ENCODE measurements around the gene TIAM2.

TIAM2 gene

DNA sequence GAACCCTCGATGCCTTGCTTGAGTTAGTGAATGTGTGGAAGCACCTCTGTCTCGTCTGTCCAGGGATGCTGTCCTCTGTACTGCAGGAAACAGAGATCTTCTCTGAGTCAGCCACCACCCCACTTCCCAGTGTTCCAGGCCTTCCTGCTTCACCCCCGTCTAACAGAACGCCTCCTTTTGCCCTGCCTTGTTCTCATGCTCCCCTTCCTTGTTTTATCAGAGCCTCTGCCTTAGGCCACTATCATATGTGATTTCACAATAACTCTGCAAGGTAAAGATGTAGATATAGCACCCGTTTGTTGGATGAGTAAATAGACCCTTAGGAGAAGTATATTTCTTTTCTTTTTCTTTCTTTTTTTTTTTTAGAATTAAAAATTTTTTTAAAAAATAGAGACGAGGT lies 162.0 kb downstream of the TIAM2 start:
- CTCF ChIA-PET, result no interaction called here
- POLR2A ChIA-PET, result interaction anchor here (1.0 kb wide), 1 partner anchor 14 kb away, joined by 3 read pairs; no protein-coding TSS in a partner anchor
- no peak overlapping the region for H3K4me3 ChIP-seq (ENCODE audit: low read depth, low read length)
- TF ChIP-seq, protein P1, sequence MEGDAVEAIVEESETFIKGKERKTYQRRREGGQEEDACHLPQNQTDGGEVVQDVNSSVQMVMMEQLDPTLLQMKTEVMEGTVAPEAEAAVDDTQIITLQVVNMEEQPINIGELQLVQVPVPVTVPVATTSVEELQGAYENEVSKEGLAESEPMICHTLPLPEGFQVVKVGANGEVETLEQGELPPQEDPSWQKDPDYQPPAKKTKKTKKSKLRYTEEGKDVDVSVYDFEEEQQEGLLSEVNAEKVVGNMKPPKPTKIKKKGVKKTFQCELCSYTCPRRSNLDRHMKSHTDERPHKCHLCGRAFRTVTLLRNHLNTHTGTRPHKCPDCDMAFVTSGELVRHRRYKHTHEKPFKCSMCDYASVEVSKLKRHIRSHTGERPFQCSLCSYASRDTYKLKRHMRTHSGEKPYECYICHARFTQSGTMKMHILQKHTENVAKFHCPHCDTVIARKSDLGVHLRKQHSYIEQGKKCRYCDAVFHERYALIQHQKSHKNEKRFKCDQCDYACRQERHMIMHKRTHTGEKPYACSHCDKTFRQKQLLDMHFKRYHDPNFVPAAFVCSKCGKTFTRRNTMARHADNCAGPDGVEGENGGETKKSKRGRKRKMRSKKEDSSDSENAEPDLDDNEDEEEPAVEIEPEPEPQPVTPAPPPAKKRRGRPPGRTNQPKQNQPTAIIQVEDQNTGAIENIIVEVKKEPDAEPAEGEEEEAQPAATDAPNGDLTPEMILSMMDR (IDR thresholded peaks at IDR 0.05; ENCODE audit: insufficient read depth, low read length, missing control alignments), result no peak
- no peak for DNase-seq (ENCODE audit: low read depth, low spot score)

DNA sequence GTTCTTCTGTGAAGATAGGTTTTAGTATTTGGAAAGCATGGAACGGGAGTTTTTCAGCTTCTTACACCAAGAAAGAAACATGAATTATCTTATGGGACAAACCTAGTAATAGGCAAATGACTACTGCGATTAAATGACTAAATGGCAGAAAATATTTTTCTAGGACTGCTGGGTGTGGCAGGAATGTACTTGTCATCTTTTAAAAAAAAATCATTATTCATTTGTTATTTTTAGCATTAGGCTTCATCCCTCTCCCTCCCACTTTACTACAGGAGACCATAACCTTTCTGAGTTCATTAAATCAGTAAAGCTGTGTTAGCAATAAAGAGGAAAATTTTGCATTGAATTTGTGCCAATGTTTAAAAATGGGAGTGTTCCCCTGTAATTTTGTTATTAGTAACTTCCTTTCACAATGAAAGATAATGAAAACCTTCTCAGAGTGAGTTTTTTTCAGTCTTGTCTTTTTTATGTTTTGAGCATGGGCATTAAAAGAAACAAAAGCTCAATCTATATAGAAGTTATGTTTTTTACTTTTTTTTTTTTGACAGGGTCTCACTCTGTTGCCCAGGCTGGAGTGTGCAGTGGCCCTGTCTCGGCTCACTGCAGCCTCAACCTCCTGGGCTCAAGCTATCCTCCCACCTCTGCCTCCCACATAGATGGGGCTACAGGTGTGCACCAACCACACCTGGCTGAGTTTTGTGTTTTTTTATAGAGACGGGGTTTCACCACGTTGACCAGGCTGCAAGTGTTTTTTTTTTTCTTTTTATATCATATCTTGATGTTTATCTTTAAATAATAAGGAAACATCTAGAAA lies 163.1 kb downstream of the TIAM2 start:
- H3K4me3 ChIP-seq (ENCODE audit: low read depth, low read length), result no peak overlapping the region
- POLR2A ChIA-PET, result interaction anchor here (0.5 to 1.0 kb wide), 2 partner anchors 13 to 217 kb away, joined by 3 read pairs; no protein-coding TSS in a partner anchor
- no peak for DNase-seq (ENCODE audit: low read depth, low spot score)
- TF ChIP-seq, protein P1 (IDR thresholded peaks at IDR 0.05; ENCODE audit: insufficient read depth, low read length, missing control alignments), result no peak
- CTCF ChIA-PET, result interaction anchor here (0.7 to 2.6 kb wide), 6 partner anchors 10 to 231 kb away, joined by 3 to 12 read pairs (median 4); no protein-coding TSS in a partner anchor

DNA sequence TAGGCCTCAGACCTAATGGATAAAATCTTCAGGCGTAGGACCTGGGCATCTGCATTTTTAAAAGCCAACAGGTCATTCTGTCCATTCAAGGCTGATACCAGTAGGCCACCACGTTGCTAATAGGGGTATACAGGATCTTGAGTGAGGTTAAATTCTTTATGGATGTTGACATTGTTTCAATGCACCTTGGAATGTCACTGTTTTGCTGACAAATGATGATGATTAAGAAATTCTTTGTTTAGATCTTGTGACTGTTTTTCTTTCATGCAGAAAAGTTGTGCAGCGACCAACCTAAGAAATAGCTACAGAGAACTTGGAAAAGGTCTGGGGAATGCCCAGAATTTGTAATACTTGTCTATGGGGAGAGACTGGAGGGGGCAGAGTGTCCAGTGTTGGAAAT lies 167.6 kb downstream of the TIAM2 start:
- no peak for DNase-seq (ENCODE audit: low read depth, low spot score)
- no peak overlapping the region for H3K4me3 ChIP-seq (ENCODE audit: low read depth, low read length)
- CTCF ChIA-PET, result interaction anchor here (1.1 to 3.2 kb wide), 2 partner anchors 234 to 294 kb away, joined by 3 to 14 read pairs; no protein-coding TSS in a partner anchor
- POLR2A ChIA-PET, result no interaction called here
- TF ChIP-seq, protein P1 (IDR thresholded peaks at IDR 0.05; ENCODE audit: insufficient read depth, low read length, missing control alignments), result no peak

DNA sequence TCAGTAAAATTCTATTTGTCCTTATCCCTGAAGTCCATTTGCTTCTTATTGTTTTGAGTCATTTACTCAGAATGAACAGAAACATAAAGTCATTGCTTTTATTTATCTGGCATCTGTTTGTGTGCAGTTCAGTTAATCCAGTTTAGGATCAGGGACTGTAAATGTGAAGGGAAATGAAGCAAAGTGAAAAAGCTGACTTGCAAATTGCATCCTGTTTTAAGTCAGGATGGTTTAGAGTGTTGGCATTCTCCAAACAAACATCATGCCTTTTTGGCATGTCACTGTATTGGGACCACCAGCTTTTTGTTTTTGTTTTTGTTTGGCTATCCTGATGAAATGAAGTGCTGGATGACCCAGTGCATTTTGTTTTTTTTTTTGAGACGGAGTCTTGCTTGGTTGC lies 168.5 kb downstream of the TIAM2 start:
- ChIA-PET POLR2A (no interaction called here), CTCF (interaction anchor here (1.1 to 3.2 kb wide), 3 partner anchors 10 to 295 kb away, joined by 3 to 14 read pairs (median 5); no protein-coding TSS in a partner anchor)
- H3K4me3 ChIP-seq (ENCODE audit: low read depth, low read length), result no peak overlapping the region
- DNase-seq (ENCODE audit: low read depth, low spot score), result no peak
- TF ChIP-seq, protein P1 (IDR thresholded peaks at IDR 0.05; ENCODE audit: insufficient read depth, low read length, missing control alignments), result no peak

DNA sequence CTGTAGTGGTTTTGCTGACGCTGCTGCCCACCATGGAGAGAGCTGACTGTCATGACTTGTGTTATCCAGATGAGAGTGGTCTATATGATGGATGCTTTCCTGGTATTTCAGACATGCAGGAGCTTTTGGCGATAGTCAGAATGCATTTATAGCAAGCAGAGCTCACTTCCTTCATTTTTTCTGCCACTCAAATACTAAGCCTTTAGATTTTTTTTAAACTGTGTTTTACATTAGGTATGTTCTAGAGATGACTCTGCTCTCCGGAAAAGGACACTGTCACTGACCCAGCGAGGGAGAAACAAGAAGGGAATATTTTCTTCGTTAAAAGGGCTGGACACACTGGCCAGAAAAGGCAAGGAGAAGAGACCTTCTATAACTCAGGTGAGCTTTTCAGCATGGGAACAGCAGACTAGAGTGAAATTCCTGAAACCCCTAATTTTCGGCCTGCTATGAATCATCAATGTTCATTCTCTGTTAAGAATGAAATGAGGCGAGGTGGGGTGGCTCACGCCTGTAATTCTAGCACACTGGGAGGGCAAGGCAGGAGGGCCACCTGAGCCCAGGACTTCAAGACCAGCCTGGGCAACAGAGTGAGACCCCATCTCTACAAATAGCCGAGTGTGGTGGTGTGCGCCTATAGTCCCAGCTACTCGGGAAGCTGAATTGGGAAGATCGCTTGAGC lies 170.1 kb downstream of the TIAM2 start:
- TF ChIP-seq, protein P1 (IDR thresholded peaks at IDR 0.05; ENCODE audit: insufficient read depth, low read length, missing control alignments), result no peak
- no peak for DNase-seq (ENCODE audit: low read depth, low spot score)
- POLR2A ChIA-PET, result no interaction called here
- CTCF ChIA-PET, result interaction anchor here (0.9 to 3.2 kb wide), 2 partner anchors 12 to 237 kb away, joined by 6 to 14 read pairs; no protein-coding TSS in a partner anchor
- H3K4me3 ChIP-seq (ENCODE audit: low read depth, low read length), result no peak overlapping the region

DNA sequence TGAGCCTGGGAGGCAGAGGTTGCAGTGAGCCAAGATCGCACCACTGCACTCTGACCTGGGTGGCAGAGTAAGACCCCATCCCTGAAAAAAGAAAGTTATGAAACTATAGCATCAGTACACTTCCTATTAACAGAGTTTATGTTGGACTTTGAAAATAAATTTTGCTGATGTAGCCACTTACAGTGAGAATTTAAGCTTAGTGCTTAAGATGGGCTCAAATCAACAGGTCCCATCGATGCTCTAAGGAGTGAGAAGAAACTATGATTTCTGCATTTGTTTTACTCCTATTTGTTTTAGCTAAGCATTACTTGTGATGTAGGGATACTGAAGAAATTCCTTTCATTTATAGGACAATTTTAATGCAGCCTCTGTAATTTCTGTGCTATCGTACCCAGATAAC lies 175.4 kb downstream of the TIAM2 start:
- TF ChIP-seq, protein P1 (IDR thresholded peaks at IDR 0.05; ENCODE audit: insufficient read depth, low read length, missing control alignments), result no peak
- DNase-seq (ENCODE audit: low read depth, low spot score), result no peak
- ChIA-PET POLR2A (interaction anchor here (1.0 to 1.2 kb wide), 3 partner anchors 13 to 302 kb away, joined by 3 to 4 read pairs (median 3); no protein-coding TSS in a partner anchor), CTCF (interaction anchor here (1.0 to 8.6 kb wide), 8 partner anchors 11 to 496 kb away, joined by 3 to 247 read pairs (median 14); no protein-coding TSS in a partner anchor)
- no peak overlapping the region for H3K4me3 ChIP-seq (ENCODE audit: low read depth, low read length)

Data from AG04449 (cell line).